Osteoblast (primary cell): ENCODE measurements around the gene ALPL. TPM values are rescaled to one million over a fixed set of nuclear protein-coding genes. Genes with fewer than 3 reads are reported as not detected.
"Not testable (repeated sequence)": the region's sequence is repeated elsewhere in the genome, so short reads cannot be mapped to it uniquely, and the experiment has no call there.

Source experiments
- DNase-seq: peaks from one replicate; pipeline ENCODE4 v3.0.0; 2011; ENCODE audit warnings: low spot score, mixed read lengths; ENCODE audit not compliant: insufficient read length; ENCODE audit errors: missing footprints
- H2AFZ ChIP-seq: 2 replicates; pipeline ENCODE4 v1.6.0; 2011; ENCODE audit warnings: mild to moderate bottlenecking, low read length
- H3K27ac ChIP-seq: 2 replicates; pipeline ENCODE4 v1.5.1; 2011; ENCODE audit warnings: mild to moderate bottlenecking, low read depth, low read length, moderate library complexity
- H3K27me3 ChIP-seq: 2 replicates; pipeline ENCODE4 v1.6.0; 2012; ENCODE audit warnings: mild to moderate bottlenecking, control low read depth, inconsistent platforms, low read length, moderate library complexity; ENCODE audit not compliant: insufficient read depth
- H3K36me3 ChIP-seq: 2 replicates; pipeline ENCODE4 v1.5.1; 2011; ENCODE audit warnings: mild to moderate bottlenecking, low read length, control low read depth, moderate library complexity; ENCODE audit not compliant: insufficient read depth
- H3K4me1 ChIP-seq: 2 replicates; pipeline ENCODE4 v1.5.1; 2011; ENCODE audit warnings: mild to moderate bottlenecking, low read length, control low read depth, moderate library complexity; ENCODE audit not compliant: insufficient read depth
- H3K4me2 ChIP-seq: 2 replicates; pipeline ENCODE4 v1.6.0; 2011; ENCODE audit warnings: mild to moderate bottlenecking, low read length; ENCODE audit not compliant: insufficient read depth
- H3K4me3 ChIP-seq: fragments of 200-600 bp; sonication (generic); 3 replicates; pipeline ENCODE4 v1.5.1; 2012; ENCODE audit warnings: mild to moderate bottlenecking, low read length, inconsistent platforms; ENCODE audit not compliant: insufficient read depth
- H3K79me2 ChIP-seq: 2 replicates; pipeline ENCODE4 v1.6.0; 2012; ENCODE audit warnings: mild to moderate bottlenecking, low read length, control low read depth, inconsistent platforms; ENCODE audit not compliant: insufficient read depth
- H3K9me3 ChIP-seq: 2 replicates; pipeline ENCODE4 v1.5.1; 2011; ENCODE audit warnings: low read depth, low read length, control low read depth
- H4K20me1 ChIP-seq: 2 replicates; pipeline ENCODE4 v1.6.0; 2012; ENCODE audit warnings: mild to moderate bottlenecking, low read length, control low read depth; ENCODE audit not compliant: insufficient read depth
- total RNA-seq: library from RNA; depleted of rRNA; stranded (reverse); fragments of >200 nt; gene quantifications from 2 replicates; pipeline ENCODE4 v1.2.3, GENCODE V29; 2012
- TF ChIP-seq, protein P1 (sequence below): IDR thresholded peaks from 2 replicates; pipeline ENCODE4 v1.5.1; 2011; ENCODE audit warnings: mild to moderate bottlenecking, low read depth, low read length, moderate library complexity; ENCODE audit errors: extremely low read depth

The ALPL gene
- total RNA-seq, 1 donor: 8.0 TPM

DNA sequence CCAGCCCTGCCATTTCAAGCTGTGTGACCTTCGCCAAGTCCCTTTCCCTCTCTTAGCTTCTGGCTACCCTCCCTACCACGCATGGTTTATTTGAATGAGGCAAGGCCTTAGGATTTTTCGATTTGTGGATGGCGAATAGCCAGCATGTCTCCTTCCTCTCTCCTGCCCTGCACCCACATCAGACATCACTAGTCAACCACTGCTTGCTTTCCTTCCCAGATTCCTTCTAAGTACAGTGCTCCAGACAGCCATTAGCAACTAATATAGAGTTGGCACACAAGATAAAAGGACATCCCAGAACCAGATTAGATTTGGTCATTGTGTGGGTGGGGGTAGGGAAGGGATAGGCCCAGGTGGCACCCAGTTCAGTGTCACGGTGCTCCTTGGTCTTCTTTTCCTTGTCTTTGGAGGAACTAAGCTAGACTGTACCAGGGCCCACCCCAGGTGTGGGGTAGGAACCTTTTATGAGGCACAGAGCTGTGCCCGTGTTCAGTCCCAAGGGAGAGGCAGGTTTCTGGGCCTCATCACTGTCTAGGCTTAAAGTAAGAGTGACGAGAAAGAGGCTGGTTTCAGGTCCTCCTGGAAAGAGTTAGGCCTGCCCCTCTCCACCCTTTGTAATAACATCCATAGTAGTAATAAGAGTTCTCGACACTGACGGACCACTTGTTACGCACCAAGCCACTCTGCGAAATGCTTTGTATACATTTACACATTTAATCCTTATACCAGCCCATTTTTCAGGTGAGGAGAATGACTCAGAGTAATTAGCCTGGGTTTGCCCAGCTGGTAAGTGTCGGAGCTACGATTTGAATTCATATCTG is 8.6 kb downstream of the ALPL start:
- no peaks in the 10 kb centered on the region for H3K36me3 ChIP-seq
- no peaks in the 10 kb centered on the region for H3K79me2 ChIP-seq
- H4K20me1 ChIP-seq: peaks cover 3% of the 10 kb centered on the region
- no peaks in the 10 kb centered on the region for H3K9me3 ChIP-seq
- no peak overlapping the region for H3K4me3 ChIP-seq
- H2AFZ ChIP-seq: no peak overlapping the region
- H3K4me1 ChIP-seq: peaks cover 3% of the 10 kb centered on the region
- H3K27me3 ChIP-seq: peaks cover 12% of the 10 kb centered on the region
- H3K4me2 ChIP-seq: no peak overlapping the region
- DNase-seq: no peak
- TF ChIP-seq, protein P1, sequence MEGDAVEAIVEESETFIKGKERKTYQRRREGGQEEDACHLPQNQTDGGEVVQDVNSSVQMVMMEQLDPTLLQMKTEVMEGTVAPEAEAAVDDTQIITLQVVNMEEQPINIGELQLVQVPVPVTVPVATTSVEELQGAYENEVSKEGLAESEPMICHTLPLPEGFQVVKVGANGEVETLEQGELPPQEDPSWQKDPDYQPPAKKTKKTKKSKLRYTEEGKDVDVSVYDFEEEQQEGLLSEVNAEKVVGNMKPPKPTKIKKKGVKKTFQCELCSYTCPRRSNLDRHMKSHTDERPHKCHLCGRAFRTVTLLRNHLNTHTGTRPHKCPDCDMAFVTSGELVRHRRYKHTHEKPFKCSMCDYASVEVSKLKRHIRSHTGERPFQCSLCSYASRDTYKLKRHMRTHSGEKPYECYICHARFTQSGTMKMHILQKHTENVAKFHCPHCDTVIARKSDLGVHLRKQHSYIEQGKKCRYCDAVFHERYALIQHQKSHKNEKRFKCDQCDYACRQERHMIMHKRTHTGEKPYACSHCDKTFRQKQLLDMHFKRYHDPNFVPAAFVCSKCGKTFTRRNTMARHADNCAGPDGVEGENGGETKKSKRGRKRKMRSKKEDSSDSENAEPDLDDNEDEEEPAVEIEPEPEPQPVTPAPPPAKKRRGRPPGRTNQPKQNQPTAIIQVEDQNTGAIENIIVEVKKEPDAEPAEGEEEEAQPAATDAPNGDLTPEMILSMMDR: no peak
- no peak overlapping the region for H3K27ac ChIP-seq

DNA sequence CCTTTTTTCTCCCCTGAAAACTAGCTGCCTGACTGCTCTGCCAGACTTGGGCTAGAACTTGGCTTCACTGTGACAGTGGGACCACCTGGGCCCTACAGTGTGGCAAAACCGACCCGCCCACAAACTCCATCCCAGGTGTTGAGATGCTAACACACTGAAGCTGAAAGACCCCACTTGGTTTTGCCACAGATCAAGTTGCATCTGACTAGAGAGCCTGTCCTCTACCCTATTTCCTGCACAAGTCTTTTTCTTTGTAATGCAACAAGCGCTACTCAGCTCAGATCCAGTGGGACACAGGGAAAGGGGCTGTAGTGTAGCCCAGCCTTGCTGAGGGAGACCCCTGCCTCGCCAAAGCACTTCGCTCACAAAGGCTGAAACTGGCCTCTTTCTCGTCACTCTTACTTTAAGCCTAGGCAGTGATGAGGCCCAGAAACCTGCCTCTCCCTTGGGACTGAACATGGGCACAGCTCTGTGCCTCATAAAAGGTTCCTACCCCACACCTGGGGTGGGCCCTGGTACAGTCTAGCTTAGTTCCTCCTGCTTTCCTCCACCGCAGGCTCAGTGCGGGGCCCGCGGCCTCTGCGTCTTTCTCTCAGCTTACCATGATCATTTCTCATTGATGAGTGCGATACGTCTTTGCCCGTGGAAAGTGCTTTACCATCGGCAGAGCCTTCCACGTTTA is 9.7 kb downstream of the ALPL start:
- peaks cover 3% of the 10 kb centered on the region for H4K20me1 ChIP-seq
- H3K27ac ChIP-seq: no peak overlapping the region
- no peaks in the 10 kb centered on the region for H3K4me1 ChIP-seq
- H3K4me3 ChIP-seq: no peak overlapping the region
- TF ChIP-seq, protein P1: no peak
- no peaks in the 10 kb centered on the region for H3K9me3 ChIP-seq
- DNase-seq: no peak
- H2AFZ ChIP-seq: no peak overlapping the region
- no peaks in the 10 kb centered on the region for H3K36me3 ChIP-seq
- H3K79me2 ChIP-seq: no peaks in the 10 kb centered on the region
- peaks cover 9% of the 10 kb centered on the region for H3K27me3 ChIP-seq
- H3K4me2 ChIP-seq: no peak overlapping the region

DNA sequence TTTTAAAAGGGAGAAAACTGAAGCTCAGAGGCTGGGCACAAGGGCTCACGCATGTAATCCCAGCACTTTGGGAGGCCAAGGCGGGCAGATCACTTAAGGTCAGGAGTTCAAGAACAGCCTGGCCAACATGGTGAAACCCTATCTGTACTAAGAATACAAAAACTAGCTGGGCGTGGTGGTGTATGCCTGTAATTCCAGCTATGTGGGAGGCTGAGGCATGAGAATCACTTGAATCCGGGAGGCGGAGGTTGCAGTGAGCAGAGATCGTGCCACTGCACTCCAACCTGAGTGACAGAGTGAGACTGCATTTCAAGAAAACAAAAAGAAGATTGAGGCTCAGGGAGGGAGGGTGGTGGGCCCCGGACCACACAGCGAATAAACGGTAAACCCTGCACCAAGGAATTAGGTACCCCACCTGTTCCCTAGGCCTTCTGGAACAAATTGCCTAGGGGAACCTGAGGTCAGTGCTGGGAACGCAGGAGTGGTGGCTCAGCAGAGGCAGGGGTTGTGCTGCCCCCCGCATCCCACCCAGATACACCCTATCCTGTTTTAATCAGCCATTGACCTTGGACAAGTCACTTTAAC is 10.4 kb downstream of the ALPL start:
- H3K27me3 ChIP-seq, H2AFZ ChIP-seq, H3K27ac ChIP-seq, H3K4me2 ChIP-seq, H3K4me3 ChIP-seq, DNase-seq, H3K9me3 ChIP-seq, H3K36me3 ChIP-seq, H3K4me1 ChIP-seq, H3K79me2 ChIP-seq, H4K20me1 ChIP-seq: not testable (repeated sequence)

DNA sequence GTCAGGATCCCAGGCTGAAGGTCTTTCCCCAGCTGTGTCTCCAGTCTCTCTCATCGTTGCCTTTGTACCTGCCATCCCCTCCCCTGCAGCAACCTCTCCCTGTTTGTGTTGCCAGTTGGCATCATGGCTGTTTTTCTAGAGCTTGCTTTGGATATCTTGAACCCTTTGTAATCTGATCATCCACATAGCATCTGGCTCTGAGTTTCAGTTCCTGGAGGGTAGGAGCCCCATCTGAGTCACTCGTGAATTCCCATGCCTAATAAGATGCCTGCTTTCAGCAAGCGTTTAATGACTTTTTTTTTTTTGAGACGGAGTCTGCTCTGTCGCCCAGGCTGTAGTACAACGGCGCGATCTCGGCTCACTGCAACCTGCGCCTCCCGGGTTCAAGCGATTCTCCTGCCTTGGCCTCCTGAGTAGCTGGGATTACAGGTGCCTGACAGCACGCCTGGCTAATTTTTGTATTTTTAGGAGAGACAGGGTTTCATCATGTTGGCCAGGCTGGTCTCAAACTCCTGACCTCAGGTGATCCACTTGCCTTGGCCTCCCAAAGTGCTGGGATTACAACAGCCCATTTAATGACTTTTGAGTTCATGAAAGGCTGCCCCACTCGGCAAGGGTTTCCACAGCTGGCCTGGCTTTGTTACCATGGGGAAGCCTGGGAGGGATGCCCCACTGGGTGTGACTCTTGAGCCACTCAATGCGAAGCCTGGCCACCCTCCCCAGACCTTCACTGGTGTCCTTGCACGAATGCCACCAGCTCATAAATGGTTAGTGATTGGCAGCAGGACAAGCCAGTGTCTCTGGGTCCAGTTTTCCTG is 11.9 kb downstream of the ALPL start:
- H2AFZ ChIP-seq: no peak overlapping the region
- H3K4me3 ChIP-seq: no peak overlapping the region
- no peaks in the 10 kb centered on the region for H3K79me2 ChIP-seq
- TF ChIP-seq, protein P1: no peak
- H3K36me3 ChIP-seq: no peaks in the 10 kb centered on the region
- DNase-seq: peak; percentile 88
- H4K20me1 ChIP-seq: peaks cover 3% of the 10 kb centered on the region
- H3K9me3 ChIP-seq: no peaks in the 10 kb centered on the region
- no peaks in the 10 kb centered on the region for H3K27me3 ChIP-seq
- H3K27ac ChIP-seq: no peak overlapping the region
- H3K4me1 ChIP-seq: no peaks in the 10 kb centered on the region
- no peak overlapping the region for H3K4me2 ChIP-seq
